Measurements from ENCODE around the gene TMEM30A. TPM values are rescaled to one million over a fixed set of nuclear protein-coding genes. Genes with fewer than 3 reads are reported as not detected.

Gene TMEM30A
- total RNA-seq: 357 and 367 TPM in 2 replicates

DNA sequence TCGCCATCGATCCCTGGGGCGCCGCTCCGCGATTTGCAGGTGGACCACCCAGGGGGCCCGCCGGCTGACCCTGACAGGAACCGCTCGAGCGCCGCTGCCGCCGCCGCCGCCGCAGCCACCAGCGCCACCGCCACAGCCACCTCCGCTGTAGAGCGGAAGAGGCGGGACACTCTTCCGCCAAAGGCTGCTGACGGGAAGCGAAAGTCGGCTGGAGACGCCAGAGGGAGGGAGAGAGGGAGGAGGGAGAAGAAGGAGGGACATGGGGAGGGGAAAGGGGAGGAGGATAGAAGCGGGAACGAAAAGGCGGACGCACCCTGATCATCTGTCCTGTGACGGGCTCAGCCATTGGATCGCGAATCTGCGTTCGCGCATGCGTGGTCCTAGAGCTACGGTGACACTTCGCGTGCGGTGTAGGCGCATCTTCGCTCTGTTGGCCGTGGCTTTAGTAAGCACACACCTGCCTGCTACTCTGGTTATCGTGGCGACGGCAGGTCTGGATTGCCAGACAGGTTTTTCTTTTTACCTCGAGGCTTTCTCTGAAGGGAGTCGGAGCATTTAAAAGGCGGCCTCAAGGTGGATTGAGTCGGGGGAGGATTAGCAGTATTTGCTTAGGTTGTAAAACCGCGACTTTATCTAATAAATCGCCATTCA is at the start of gene TMEM30A:
Gene TMEM30A (minus strand): TSS at position 161 of the 651 bp plus-strand sequence. CDS start 154 bp downstream, at position 7.

DNA sequence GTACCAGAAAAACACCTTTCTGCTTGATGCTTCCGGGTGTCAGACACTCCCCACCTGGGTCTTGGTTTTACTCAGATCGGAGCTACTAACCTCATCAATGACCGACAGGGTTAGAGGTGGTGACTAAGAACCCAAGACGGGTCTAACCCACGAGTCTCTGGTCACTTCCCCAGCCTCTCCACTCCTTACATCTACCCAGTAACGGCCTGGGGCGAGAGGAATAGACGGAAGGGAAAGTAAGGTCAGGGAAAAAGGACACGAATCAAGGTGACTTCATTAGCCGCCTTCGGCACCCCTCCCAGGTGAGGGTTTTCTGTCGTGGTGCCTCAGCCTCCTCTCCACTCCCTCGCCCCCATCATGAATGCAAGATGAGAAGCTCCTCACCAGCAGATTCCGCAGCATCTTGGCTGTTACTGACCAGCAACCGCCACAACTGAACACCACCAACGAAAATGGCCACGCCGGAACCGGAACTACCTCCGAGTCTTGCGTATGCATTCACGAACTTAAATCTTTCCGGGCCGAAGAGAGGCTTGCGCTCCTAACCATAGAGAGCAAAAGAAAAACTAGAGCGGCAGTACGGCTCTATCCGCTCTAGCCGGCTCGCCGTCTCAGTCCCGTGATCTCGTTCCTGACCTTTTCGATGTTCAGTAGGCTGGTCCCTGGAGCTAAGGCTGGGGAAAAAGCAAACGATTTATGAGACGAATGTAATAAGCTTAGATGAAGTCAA is 41.1 kb downstream of the TMEM30A start, which contains the start of gene COX7A2:
Gene COX7A2 (minus strand): TSS at position 469 of the 730 bp plus-strand sequence. CDS start 67 bp downstream, at position 402.

DNA sequence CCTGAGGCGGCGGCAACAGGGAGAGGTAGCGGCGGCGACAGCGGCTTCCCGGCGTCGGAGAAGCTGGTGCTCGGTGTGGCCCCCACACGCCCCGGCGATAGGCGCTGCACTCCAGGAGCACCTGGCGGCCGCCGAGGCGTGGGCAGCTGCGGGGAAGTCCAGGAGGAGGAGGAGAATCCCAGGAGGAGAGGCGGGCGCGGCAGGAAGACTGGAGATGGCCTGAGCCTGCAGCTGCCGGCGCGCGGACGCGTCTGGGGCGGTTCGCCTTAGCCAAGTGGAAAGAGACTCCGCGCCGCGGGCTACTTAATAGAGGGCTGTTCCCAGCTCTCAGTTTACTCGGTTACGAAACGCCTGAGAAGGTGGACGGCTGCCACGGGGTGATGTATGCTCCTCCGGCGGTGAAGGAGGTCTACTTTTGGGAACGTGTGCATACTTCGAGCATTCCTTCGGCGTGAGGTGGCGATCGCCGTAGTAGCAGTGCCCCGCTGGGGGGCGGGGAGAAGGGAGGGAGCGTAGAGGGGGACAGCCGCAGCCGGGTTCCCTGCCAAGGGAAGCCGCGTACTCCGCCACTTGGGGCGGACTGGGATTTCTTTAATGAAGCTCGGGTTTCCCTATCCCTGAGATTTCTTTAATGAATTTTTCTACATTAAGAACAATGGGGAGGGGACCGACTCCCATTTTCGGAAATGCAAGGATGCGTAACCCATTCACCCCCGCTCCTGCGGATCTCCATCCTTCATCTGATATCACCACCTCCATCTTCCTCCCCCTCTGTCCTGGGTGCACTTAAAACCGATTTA is 78.6 kb downstream of the TMEM30A start, which contains the start of gene COL12A1:
Gene COL12A1 (minus strand): TSS at position 278 of the 800 bp plus-strand sequence. CDS start 3,261 bp downstream, outside the sequence.

Other genes starting within 250 kb of the TMEM30A start
- 534 and 2,476 TPM in 2 replicates for gene COL12A1, start 78.7 kb downstream of the TMEM30A start, total RNA-seq
- gene COX7A2, start 41.0 kb downstream of the TMEM30A start, total RNA-seq: 36.5 and 300 TPM in 2 replicates
- 0.37 and 1.2 TPM in 2 replicates for gene FILIP1, start 209.0 kb upstream of the TMEM30A start, total RNA-seq